ENCODE data around the gene WIZ.

WIZ gene

DNA sequence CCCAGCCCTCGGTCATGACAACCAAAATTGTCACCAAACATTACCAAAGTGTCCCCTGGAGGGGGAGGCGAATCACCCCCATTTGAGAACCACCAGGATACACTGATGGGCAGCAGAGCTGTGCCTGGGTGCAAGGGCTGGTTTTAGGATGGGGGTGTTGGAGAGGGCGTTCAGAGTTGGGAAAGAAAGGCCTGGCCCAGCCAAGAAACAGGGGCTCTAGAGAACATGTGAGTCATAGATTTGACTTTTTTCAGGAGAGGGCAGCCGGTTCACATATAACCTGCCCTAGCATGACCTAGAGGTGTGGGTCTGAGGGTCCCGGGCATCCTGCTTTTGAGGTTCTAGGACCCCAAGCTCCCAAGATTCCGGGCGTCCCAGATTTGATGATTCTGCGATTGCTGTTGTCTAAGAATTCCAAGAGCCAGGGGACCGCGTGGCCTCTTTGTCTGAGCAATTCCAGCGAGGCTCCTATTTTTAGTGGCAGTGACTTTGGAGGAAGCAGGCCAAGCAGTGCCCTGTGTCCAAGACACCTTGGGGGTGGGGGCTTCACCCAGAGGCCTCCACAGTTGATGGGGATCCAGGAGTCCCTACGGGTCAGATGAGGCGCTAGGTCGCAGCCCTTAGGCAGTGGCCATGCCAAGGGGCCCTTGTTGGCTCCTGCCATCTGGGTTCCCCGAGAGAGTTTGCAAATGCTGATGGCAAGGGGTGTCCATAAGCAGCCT lies 5.1 kb downstream of the WIZ start:
- DNase-seq: no peak

GRCh38 chr19:15443838-15444237 lies 5.9 kb downstream of the WIZ start:
- DNase-seq: no peak

DNA sequence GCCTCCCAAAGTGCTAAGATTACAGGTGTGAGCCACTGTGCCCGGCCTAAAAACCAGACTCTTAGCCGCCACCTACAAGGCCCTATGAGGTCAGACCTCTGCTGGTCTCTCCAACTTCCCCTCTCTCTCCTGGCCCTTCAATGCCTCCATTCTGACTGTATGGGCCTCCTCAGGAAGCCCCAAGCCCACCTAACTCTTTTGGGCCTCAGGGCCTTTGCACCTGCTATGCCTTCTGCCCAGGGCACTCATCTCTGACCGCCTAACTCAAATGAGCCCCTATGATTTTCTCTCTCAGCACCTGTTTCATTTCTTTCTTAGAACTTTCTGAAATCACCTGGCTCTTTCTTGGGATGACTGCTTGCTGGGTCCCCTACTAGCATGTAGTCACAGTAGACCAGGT lies 6.4 kb downstream of the WIZ start:
- DNase-seq: no peak

GRCh38 chr19:15442142-15442920 lies 7.4 kb downstream of the WIZ start:
- no peak for DNase-seq

DNA sequence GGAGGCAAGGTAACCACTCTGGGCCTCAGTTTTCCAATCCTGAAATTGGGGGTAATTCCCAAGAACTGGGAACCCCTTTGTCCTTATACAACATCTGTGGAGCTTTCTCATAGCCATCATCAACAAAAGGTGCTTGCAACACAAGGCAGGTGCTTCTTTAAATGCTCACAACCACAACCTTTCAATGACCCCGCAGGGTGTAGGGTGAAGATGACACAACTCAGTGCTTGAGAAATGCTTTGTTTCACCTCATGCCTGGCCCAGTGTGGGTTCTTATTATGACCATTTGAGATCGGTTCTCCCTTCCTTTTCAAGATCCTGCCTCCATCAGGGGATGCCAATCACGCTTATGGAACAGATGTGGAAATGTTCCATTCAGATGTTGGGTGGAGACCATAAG lies 8.4 kb downstream of the WIZ start:
- no peak for DNase-seq

GRCh38 chr19:15439821-15440641 lies 9.7 kb downstream of the WIZ start:
- DNase-seq: no peak

GRCh38 chr19:15439078-15439799 lies 10.5 kb downstream of the WIZ start:
- DNase-seq: no peak

- DNase-seq: no peak
Measured at GRCh38 chr19:15438577-15438976, 11.2 kb downstream of the WIZ start.

DNA sequence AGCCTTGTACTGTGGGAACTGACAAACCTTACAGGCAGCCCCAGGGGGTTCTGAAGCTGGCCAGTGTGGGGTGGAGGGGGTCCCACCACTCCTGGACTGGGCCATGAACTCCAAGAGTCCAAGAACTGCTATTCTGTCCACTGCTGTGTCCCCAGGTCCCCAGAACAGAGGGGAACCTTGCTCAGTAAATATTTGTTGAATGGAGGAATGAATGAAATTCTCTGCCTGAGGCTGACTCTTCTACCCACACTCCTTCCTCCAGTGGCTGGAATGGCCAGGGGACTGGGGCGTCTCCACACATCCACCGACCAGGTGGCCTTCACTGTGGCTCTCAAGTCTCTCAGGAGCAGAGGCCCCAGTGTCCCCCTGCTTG lies 11.6 kb downstream of the WIZ start:
- DNase-seq: no peak

GRCh38 chr19:15437355-15438123 lies 12.2 kb downstream of the WIZ start:
- DNase-seq: no peak

- no peak for DNase-seq
Measured at GRCh38 chr19:15436826-15437110, 13.0 kb downstream of the WIZ start.

GRCh38 chr19:15436012-15436825 lies 13.5 kb downstream of the WIZ start:
- DNase-seq: no peak

GRCh38 chr19:15433519-15434069 lies 16.2 kb downstream of the WIZ start:
- DNase-seq: no peak

DNA sequence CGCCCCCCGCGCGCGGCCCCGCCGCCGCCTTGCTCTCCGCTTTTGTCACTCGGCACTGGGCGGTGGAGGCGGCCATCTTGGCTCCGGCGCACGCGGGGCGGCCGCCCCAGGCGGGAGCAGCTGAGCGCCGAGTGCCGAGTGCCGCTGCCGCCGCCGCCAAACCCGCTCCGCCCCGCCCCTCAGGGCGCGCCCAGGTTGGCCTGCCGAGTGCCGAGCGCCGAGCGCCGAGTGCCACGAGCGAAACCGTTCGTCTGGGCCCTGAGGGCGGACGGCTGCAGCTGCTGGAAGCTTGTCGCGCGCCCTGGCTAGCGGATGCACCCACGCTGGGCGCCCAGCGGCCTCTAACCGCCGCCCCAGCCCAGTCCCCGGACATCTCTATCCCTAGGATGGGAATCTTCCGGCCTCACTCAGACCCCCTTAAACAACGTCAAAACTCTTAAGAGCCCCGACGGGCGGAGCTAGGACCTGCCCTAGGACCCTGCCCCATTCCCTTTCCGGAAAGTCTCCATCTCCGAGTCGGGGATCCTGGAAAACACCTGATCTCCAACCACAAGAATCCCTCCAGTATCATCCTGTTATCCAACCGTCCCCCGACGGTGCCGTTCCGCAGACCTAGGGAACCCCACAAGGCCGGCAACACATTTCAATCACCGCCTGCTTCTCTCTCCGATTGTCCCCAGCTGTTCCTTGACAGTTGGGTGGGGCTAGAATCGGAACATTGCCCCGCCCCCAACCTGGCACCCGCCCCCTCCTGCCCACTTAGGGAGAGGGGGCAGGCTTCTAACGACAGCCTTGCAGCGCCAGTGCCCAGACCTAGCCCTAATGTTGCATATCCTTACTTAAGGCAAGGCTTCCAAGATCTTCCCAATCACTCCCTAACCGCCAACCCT lies 16.9 kb downstream of the WIZ start:
- DNase-seq: peak; percentile 90 to 91

GRCh38 chr19:15432018-15432494 lies 17.7 kb downstream of the WIZ start:
- no peak for DNase-seq

- DNase-seq: no peak
Measured at GRCh38 chr19:15431396-15432017, 18.2 kb downstream of the WIZ start.

DNA sequence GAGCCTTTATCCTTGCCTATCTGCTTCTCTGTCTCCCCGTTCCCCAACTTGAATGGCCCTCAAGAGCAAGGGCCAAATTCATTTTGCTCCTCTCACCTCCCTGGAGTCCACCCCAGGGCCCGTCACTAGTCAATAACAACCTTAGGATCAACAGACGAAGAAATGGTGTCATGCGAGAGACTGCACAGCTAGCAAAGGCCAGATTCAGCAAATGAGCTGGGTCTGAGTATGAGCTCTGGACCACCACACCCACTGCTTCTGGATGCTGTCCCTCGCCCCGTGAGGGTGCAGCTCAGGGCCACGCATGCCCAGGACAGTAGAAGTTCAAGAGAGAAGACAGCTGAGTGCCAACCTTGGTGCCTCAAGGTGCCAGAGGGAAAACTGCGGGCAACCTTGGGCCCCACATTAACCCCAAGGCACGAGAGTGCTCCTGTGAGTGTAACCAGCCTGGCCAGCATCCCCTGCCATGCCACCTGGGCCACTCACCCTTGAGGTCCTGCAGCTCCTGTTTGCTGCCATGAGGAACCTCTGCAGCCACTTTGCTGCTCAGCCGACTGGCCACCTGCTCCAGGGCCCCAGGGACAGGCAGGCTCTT lies 19.1 kb downstream of the WIZ start:
- DNase-seq: no peak

GRCh38 chr19:15429825-15430467 lies 19.8 kb downstream of the WIZ start:
- no peak for DNase-seq

Data from activated CD4-positive, alpha-beta T cell treated with anti-CD3 and anti-CD28 coated beads, Interleukin-2, amount 50 U/mL, for 4 hours (primary cell).